Epithelial cell of proximal tubule (primary cell): ENCODE results near the gene TUBGCP3. TPM values are rescaled to one million over a fixed set of nuclear protein-coding genes. Genes with fewer than 3 reads are reported as not detected.
A peak's percentile ranks its signal among the peaks of the same experiment; 100 is the strongest.

Source experiments
- DNase-seq: peaks from one replicate; pipeline ENCODE4 v3.0.0-alpha.2; 2011; ENCODE audit warnings: low read depth
- H3K4me3 ChIP-seq: 2 replicates; pipeline ENCODE4 v1.5.1; 2011; ENCODE audit warnings: low read depth, mild to moderate bottlenecking, low read length
- CTCF ChIP-seq: conservative IDR thresholded peaks from 2 replicates; pipeline ENCODE4 v1.5.1; 2012; ENCODE audit warnings: low read depth, mild to moderate bottlenecking, low read length
- total RNA-seq: library from RNA; depleted of rRNA; stranded (reverse); fragments of >200 nt; gene quantifications from 2 replicates; pipeline ENCODE4 v1.2.3, GENCODE V29; 2015

TUBGCP3 gene
- total RNA-seq, 1 donor from 2014 or later = 16.4 TPM

DNA sequence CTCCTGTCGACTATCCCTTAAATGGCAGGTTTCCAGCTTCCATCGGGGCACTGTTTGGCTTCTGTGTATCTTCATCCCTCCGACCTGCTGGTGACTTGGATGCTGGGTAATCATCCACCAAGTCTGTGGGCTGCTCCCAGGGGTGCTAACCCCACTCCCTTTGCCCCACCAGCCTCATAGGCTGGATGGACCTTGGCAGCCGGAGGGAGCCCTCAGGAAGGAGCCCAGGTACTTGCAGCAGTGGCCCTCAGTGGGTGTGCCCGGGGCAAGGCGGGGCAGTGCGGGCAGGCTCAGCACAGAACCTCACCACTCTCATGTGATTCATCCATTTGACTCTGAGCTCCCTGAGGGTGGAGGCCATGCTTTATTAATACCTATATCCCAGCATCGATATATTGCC is 27.4 kb upstream of the TUBGCP3 start:
- H3K4me3 ChIP-seq = no peak overlapping the region
- no peak for TF ChIP-seq CTCF
- DNase-seq = no peak

- no peak overlapping the region for H3K4me3 ChIP-seq
- TF ChIP-seq CTCF = no peak
- no peak for DNase-seq
These were observed 26.9 kb upstream of the TUBGCP3 start for GRCh38 chr13:112614835-112615234.

DNA sequence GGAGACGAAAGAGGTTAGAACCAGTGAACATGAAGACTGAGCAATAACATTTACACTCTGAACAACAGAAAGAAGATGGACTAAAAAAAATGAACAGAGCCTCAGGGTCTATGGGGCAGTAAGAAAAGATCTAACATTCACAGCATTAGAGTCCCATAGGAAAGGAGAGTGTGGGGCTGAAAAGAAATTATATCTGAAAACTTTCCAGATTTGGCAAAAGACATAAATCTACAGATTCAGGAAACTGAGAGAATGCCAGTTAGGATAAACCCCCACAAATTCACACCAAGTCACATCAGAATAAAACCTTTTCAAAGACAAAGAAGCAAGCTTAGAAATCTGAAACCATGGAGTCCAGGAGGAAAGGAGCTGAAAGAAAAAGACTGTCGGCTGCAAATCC is 20.3 kb upstream of the TUBGCP3 start:
- no peak for DNase-seq
- H3K4me3 ChIP-seq = no peak overlapping the region
- no peak for TF ChIP-seq CTCF

- peak; percentile 93 for TF ChIP-seq CTCF
- DNase-seq = no peak
- H3K4me3 ChIP-seq = peak overlapping the region; percentile 51
These were observed 18.4 kb upstream of the TUBGCP3 start for GRCh38 chr13:112606109-112607001.

GRCh38 chr13:112605531-112605990 is 17.6 kb upstream of the TUBGCP3 start:
- no peak for DNase-seq
- H3K4me3 ChIP-seq = peak overlapping the region; percentile 51
- no peak for TF ChIP-seq CTCF

DNA sequence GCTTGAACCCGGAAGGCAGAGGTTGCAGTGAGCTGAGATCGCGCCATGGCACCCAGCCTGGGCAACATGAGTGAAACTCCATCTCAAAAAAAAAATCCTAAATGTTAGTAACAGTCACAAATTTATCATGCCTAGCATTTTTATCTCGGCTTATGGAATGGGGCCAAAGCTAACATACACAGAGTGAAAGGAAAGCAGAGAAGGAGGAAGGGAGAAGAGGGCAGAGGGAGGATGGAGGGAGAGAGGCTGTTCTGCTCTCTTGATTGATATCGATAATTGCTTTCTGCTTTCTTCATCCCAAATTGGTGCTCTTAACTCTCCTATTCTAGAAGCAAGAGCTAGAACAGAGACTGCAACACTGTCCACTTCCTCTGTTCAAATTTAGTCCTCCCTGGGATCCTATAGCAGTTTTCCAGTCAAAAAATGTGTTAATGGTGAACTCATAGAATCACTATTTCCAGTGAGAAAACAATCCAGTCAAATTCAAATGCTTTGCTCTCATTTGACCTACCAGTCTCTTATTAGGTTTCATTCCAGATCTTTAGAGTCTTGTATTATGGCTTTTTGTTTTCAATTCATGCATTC is 15.8 kb upstream of the TUBGCP3 start:
- no peak for DNase-seq
- TF ChIP-seq CTCF = no peak
- no peak overlapping the region for H3K4me3 ChIP-seq

- no peak overlapping the region for H3K4me3 ChIP-seq
- no peak for TF ChIP-seq CTCF
- DNase-seq = no peak
These were observed 14.2 kb upstream of the TUBGCP3 start for GRCh38 chr13:112602189-112602588.
